GM21619 (cell line): Measurements from ENCODE around the gene ARHGAP4.

ENCODE experiments used
- ATAC-seq: cut with Tn5 transposase; IDR thresholded peaks from one replicate; pipeline ENCODE4 v1.9.1; 2021; ENCODE audit not compliant: unreplicated experiment

ARHGAP4 gene

DNA sequence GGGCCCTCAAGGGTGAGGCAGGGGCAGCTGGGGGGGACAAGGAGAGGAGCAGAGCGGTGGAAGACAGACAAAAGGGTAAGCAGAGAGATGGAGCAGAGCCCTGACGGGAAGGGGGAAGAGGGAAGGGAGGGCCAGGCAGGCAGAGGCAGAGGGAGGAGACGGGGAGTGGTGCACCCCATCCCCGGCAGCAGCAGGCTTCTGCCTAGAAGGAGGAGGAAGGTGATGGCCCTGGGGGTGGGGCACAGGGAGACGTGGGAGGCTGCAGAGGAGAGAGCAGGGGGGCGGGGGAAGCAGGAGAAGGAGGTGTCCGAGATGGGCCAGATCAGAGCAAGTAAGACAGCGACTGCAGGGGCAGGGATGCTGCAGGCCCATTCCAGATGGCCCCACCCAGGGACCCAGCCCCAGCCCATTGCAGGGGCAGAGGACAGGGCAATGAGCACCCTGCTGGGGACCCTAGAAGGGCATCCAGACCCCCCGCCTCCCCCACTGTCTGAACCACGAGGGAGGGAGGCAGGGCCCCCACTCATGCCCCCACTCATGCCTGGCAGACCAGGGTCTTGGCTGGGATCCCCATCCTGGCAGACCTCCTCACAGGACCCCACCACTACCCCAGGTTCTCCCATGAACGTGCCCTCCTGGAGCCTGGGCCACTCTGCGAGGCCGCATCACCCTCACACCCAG is 42.8 kb downstream of the ARHGAP4 start:
- ATAC-seq: no peak

DNA sequence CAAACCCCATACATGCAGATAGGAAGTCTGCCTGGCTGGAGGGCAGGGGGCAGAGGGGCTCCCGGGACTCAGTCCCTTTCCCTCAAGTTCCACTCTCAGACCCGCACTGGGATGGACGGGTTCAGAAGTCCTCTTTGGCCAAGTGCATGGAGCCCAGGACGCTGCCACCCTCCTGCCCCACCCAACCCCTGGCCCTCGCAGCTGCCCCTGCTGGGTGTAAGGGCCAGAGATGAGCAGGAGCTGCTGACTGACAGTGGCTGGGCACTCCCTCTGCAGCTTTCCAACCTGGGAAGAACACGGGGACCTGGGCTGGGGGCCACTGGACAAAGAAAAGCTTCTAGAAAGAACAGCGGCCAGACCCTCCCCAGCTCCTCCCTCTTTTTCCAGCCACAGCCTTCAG is 43.5 kb downstream of the ARHGAP4 start:
- ATAC-seq: no peak

DNA sequence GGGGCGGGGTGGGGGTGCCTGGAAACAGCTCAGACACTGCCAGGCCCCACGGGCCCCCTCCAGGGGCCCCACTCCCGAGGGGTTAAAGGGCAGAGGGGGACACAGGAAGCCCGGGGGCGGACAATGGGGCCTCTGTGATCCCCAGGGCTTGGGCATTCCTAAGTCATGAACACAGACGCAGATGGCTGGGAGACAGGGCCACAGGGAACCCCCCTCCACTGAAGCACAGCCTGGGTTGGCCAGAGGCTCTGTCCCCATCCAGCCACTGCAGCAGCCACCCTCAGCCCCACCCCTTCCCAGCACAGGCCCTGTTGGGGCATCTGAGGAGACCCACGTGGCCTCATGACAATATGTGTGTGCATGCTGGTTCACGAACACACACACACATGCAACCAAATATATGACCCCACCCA is 44.0 kb downstream of the ARHGAP4 start:
- ATAC-seq: no peak

DNA sequence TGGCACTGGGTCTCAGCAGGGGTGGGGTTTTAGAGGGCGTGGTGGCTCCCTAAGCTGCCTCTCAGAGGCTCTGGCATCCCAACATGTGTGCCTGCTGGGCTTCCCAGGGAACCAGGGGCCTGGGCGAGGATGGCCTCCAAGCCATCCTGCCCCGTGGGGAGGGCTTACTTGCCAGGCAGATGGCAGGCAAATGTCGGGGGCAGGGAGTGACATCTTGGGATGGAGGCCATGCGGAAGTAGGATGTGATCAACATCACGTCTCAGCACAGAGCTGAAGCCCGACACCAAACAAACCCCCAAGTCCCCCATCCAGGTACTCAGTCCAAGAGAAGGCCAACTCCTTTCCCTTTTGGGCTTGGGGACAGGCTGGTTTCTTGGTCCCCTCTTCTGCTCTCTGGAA is 44.8 kb downstream of the ARHGAP4 start:
- no peak for ATAC-seq

DNA sequence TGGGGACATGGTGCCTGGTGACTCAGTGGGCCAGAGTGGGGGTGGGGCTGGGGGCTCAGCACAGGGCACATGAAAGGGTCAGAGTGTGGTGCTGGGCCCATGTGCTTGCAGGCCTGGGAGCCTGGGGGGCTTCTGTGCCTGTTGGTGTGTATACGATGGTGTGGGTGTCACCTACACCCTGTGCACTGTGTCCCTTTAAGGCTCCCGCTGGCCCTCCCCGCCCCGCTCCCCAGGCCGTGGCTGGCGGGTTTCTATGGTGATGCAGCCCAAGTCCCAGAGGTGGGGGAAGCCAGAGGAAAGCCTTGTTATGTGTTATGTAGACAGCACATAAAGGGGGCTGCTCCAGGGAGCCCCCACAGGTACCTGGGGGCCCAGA is 45.6 kb downstream of the ARHGAP4 start:
- ATAC-seq: no peak

DNA sequence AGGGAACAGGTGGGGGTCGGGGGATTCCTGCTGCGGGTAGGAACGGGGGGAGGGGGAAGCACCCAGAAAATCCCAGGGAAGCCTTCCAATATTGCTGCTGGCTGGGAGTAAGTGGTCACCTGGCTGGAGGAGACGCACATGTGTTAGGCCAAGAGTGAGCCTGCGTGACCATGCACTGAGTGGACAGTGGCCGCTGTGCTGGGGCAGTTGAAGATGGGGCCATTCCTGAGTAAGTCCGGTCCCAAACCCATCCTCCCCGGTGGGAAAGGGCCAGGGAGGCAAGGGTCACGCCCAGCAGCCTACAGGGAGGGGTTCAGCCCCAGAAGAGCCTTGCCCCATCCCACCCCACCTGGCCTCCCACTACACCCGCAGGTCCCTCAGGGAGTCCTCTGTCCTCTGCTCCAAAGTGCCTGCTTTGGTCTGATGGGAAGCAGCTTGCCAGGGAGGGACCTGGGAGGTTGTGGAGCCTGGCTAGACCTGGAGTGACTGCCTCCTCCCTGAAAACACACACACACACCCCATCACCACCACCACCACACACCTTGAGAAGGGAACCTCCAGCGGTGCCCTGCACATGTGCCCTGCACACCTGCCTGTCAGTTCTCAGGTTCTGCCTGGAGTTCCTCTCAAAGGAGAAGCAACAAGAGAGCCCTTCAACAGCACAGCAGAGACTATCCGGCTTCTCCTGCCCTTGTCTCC is 46.2 kb downstream of the ARHGAP4 start:
- ATAC-seq: no peak

DNA sequence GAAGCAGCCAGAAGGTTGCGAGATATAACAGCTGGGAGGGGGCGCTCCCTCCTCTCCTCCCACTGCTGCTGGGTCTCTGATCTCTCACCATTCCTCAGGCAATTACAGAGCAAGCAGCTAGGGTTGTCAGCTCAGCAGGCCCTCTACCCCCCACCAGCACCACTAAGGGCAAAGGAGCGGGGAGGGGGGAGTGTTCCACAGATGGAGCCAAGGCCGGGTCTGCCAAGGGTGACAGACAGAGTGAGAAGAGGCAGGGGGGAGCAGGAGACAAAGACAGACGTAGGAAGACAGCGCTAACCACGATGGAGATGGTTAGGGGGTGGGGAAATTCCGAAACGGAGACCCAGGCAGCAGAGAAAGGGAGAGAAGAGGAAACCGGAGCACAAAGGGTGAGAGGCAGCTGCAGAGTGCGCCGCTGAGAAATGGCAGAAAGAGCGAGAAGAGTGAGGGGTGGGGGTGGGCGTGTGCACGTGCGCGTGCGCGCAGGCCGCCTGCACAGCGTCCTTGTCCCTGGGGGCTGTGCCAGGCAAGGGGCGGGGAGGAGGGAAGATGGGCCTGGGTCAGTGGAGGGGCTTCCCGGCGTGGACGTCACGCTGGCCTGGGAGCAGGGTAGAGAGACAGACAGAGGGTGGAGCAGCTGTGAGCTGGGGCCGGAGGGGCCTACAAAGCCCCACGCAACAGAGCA is 47.0 kb downstream of the ARHGAP4 start:
- ATAC-seq: no peak

DNA sequence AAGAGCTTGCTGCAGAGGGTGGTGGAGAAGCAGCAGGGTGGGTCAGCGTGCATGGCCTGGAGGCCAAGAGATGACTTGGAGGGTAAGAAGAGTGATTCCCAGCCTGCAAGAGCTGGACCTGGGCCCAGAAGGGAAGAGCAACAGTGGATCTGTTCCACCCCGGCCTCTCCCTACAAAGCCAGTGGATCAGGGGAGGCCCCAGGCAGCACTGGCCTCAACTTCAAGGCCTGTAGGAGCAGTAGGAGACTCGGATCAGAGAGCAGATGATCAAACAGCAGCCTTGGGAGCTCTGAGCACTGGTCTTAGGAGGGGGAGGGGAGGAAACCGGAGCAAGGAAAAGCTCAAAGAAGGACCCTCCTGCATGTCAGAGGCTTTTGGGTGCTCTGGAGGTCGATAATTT is 47.7 kb downstream of the ARHGAP4 start:
- no peak for ATAC-seq

DNA sequence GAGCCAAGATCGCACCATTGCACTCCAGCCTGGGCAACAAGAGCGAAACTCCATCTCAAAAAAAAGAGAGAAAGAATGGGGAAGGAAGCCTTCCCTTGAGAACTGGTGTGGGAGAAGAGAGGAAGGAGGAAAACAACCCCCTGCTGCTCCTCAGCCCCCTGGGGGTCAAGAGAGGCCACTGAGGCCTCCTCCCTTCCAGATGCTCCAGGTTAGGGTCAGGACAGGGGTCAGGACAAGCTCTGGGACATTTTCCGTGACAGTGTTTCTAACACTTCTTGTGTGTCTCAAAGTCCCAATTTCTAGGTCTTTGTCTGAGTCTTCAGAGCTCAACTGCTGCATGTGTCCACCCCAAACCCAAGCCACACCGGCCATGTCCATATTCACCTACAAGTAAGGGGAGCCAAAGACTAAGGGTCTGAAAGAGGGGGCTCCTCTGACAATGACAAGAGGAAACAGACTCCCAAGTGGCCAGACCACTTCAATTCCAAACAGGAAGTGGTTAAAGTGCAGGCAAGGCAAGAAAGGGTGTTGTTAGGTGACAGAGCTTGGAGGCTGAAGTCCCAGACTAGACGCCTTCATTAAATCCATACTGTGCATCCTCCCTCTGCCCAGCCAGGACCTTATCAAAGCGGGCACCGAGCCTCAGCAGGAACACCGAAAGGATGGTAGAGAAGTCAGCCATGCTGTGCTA is 48.3 kb downstream of the ARHGAP4 start:
- no peak for ATAC-seq

DNA sequence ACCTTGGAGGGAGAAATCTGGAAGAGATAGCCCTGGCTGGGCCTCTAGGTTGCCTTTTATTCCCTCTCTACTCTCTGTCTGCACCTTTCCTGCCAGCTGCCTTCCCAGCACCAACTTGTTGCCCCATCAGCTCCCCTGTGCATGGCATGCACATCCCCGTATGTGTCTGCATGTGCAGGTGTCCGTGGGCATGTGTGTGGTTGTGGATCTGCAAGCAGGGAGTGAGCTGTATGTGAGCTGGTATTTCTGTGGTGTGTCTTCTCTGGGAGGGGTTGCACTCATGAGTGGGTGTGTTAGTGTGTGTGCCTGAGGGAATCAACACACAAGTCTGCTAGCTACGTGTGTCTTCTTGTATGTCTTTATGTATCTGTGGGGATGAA is 50.0 kb downstream of the ARHGAP4 start:
- ATAC-seq: no peak

DNA sequence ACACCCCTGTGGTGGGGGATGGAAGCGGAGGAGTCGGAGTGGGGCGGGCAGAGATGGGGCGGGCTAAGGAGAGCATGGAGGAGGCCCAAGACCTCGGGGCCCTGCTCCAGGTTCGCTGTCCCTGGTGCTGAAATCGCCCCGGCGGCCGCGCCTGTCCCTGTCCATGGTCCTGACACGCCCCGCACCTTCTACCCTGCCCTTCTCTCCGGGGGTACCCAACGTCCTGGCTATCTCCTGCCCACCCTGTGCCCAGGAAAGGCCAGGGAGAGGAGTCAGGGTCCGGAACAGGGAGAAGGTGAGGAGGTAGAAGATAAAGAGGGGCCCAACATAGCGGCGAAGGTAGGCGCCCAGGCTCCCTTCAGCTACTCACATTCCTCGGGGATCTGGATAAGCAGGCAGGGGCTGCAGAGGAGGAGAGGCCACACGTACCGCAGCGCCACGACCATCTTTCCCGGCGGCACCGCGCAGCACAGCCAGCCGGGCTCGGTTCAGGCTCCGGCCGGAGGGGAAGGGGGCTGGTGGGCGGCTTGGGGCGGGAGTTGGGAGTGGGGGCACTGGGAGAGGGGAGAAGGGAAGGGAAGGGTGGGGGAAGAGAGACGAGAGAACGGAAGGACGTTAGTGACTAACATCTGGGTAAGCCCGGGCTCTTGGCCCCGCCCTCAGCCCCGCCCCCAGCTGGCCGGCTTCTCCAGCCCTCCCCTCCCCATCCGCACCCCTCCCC is 50.5 kb downstream of the ARHGAP4 start:
- no peak for ATAC-seq

DNA sequence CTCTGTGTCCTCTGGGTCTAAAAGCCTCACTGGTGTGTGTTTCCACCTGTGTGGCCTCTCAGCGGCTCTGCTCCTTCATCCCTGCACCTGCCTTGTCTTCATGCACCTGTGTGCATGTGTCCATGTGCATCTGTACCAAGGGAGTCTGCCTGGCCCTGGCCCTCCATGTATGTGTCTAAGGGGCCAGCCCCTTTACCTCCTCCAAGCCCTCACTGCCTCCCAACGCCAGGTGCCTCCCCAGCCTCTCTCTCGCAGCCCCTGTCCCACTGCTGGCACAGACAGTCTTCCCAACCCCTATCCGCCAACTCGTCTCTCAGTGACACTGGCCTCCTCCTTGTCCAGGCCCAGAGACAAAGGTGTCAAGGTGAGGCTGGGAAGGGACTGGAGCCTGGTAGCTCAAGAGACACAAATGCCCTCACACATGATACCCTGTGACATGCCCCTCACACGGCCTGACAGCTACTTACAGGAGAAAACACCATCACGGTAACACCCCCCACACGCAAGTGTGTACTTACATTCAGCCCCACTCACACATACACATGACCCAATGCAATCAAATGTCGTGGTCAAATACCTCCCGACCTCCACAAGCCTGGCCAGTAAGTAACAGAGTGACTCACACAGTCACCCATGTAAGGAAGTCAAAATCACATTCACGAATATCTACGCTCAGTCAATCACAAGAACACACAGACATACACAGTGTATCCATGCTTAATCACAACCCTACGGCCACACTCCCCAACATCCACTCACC is 51.5 kb downstream of the ARHGAP4 start:
- no peak for ATAC-seq

DNA sequence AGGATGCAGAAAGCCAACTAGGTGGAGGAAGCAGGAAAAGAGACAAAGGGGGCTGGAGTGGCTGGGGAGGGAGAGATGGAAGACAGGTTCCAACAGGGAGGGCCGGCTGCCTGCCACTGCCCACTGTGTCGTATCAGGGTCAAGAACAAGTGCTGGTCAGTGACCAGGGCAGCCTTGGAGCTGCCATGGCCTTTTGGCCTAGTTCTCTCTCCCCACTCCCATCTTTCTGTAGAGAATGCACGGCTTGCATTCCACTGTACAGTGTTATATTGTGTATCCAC is 52.0 kb downstream of the ARHGAP4 start:
- no peak for ATAC-seq

DNA sequence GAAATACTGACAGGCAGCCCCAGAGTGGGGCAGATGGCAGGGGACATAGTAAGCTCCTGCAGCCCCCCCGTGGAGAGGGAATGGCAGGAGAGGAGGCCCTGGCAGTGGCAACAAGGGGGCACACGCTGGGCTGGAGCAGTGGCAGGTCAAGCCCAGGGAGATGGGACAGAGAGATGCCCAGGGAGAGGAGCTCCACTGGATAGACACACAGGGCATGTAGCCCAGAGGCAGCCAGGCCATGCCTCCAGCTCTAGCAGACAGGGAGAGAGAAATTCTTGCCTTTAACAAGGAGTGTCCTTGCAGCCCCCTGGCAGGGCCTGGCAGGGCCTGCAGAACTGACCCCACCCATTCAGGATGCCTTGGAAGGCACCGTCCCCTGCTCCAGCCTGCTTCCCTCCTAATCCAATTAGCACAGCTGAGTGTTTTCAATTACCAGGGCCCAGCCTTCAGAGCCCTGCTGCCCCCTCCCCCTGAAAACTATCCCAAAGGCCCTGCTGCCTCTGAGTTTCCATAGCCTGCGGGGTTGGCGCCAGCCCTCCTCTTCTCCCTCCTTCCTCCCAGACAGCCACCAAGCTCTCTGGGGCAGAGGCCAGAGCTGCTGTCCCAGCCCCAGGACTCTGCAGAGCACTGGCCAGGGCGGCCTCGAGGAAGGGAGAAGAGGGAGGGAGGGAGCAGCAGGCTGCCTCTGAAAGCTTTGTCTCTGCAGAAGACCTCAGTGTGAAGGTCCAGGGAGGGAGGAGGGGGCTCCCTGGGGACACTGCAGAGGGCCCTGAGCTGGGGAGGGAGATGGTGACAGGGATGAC is 52.6 kb downstream of the ARHGAP4 start:
- ATAC-seq: no peak

DNA sequence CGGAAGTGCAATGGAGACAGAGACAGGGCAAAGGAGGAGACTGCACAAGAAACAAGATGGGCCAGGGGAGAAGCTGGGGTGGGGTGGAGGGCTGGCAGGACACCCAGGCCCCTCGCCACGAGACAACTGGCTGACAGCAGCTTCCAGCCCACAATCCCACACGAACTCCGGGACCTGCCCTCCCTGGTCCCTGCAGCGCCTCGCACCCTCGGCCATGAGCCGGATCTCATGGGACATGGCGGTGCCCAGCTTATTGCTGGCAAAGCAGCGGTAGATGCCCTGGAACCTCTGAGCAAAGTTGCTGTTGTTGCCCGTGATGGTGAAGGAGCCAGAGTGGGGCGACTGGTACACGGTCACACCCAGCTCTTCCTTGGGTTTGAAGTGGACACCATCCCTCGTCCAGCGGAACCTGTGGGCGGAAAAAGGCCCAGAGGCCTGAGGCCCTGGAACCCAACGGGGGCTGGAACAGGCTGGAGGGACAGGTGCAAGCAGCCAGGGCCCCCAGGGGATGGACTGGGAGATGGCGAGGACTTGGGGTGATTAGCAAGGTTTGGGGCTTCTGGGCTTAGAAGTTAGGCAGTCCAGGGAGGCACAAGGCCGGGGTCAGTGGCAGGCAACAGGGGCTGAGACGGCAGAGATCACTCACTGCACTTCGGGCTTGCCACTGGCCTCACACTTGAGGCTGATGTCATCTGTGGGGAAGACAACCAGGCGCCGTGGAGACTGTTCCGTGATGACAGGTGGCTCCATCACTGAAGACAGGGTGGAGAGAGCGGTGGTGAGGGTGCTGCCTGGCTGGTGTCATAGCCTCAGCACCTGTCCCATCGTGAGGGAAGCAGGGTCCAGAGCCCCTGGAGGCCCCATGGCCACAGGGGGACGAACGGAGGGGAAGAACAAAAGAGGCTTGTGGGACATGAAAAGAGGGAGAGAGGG is 53.9 kb downstream of the ARHGAP4 start:
- no peak for ATAC-seq

DNA sequence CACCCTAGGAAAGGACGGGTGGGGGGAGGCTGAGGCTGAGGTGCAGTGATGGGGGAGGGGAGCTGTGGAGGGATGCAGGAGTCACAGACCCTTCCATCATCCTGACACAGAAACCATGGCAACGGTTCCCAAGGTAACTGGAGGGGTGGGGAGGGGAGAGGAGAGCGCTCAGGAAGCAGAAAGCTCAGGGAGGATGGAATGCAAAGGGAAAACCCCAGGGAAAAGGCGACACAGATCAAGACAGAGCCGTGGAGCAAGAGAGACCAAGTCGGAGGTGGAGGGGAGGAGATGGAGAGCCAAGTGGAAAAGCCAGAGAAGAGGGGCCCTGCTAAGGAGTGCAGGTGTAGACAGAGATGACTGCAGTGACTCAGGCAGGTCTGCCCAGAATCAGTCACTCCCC is 54.6 kb downstream of the ARHGAP4 start:
- no peak for ATAC-seq

DNA sequence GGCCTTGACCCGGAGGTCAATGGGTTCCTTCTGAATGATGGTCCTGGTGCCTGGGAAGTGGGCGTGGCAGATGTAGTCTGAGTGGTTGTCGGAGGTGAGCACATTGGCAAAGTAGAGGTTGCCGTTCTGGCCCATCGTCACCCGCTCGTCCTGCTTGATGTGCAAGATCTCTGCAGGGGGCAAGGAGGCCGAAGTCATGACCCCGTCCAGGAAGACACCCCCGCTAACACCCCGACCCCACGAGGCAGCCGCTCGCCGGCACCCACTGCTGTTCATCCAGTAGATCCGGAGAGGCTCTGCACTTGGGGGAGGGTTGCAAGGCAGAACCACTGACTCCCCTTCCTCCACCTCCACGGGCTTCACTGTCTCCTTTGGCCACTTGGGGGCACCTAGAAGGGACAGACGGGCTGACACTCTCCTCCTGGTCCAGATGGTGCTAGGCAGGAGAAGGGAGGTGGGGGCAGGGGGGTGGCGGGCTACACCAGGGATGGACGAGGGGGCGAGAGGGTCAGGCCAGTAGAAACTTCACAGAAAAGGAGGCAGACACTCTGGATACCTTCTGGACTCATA is 55.2 kb downstream of the ARHGAP4 start:
- no peak for ATAC-seq

DNA sequence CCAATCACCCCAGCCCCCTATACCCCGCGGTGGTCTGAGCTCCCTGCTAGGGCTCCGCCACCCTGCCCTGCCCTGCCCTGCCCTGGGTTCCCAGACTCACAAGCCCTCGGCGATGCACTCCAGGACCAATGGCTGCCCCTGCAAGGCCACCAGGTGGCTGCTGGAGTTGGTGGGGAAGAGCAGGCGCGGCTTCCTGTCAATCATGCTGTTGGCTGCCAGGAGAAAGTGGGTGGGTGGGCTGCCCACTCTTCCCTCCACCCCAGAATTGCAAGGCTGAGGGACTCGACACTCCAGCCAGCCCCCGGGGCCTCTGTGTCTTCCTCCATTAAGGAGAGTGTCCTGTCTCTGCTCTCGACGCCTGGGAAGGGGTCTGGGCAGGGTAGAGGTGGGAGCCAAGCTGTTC is 55.8 kb downstream of the ARHGAP4 start:
- ATAC-seq: no peak
